Endodermal cell (in vitro differentiated cells): ENCODE results near the gene NCAPH2. TPM values are rescaled to one million over a fixed set of nuclear protein-coding genes. Genes with fewer than 3 reads are reported as not detected.
"Not testable (repeated sequence)": the region's sequence is repeated elsewhere in the genome, so short reads cannot be mapped to it uniquely, and the experiment has no call there.

Experiments used
- DNase-seq: peaks from one replicate; pipeline ENCODE4 v3.0.0-alpha.2; 2017
- H3K27ac ChIP-seq: 2 replicates; pipeline ENCODE4 v1.5.1; 2013; ENCODE audit warnings: mild to moderate bottlenecking, low read depth, low read length, moderate library complexity
- H3K27me3 ChIP-seq: 2 replicates; pipeline ENCODE4 v1.6.1; 2013; ENCODE audit warnings: mild to moderate bottlenecking, low read length, moderate library complexity; ENCODE audit not compliant: insufficient read depth, control insufficient read depth, poor library complexity, severe bottlenecking
- H3K36me3 ChIP-seq: 2 replicates; pipeline ENCODE4 v1.7.0; 2013; ENCODE audit warnings: mild to moderate bottlenecking, low read length, moderate library complexity; ENCODE audit not compliant: control insufficient read depth, insufficient read depth
- H3K4me1 ChIP-seq: one replicate; pipeline ENCODE4 v1.7.0; 2013; ENCODE audit warnings: low read length; ENCODE audit not compliant: control insufficient read depth, insufficient read depth
- H3K4me3 ChIP-seq: 2 replicates; pipeline ENCODE4 v1.5.1; 2013; ENCODE audit warnings: mild to moderate bottlenecking, low read length, moderate library complexity
- H3K9ac ChIP-seq: 2 replicates; pipeline ENCODE4 v1.6.1; 2013; ENCODE audit warnings: mild to moderate bottlenecking, low read length, moderate library complexity; ENCODE audit not compliant: poor library complexity, severe bottlenecking; ENCODE audit errors: extremely low read depth
- H3K9me3 ChIP-seq: 2 replicates; pipeline ENCODE4 v1.6.1; 2013; ENCODE audit warnings: mild to moderate bottlenecking, low read length, moderate library complexity; ENCODE audit not compliant: control insufficient read depth
- H3K27ac Mint-ChIP-seq: 2 replicates; pipeline ENCODE4 v1.8.0; 2020; ENCODE audit warnings: mixed read lengths
- H3K27me3 Mint-ChIP-seq: 2 replicates; pipeline ENCODE4 v1.8.0; 2021; ENCODE audit warnings: mild to moderate bottlenecking, mixed read lengths; ENCODE audit not compliant: insufficient read depth
- H3K36me3 Mint-ChIP-seq: 2 replicates; pipeline ENCODE4 v1.8.0; 2020; ENCODE audit warnings: low read depth, mixed read lengths
- H3K4me1 Mint-ChIP-seq: 2 replicates; pipeline ENCODE4 v1.8.0; 2020; ENCODE audit warnings: mixed read lengths
- H3K4me3 Mint-ChIP-seq: 2 replicates; pipeline ENCODE4 v1.8.0; 2020; ENCODE audit warnings: mild to moderate bottlenecking, moderate library complexity, mixed read lengths
- H3K9me3 Mint-ChIP-seq: 2 replicates; pipeline ENCODE4 v1.8.0; 2020; ENCODE audit warnings: mild to moderate bottlenecking, mixed read lengths
- WGBS, 2 experiments: methylation state at CpG; one replicate each; pipeline versions ENCODE4 v1.1.5 to v1.1.7; 2013; ENCODE audit warnings: missing lambda C conversion rate in 2 of 2, mixed read lengths in 1 of 2; ENCODE audit not compliant: insufficient coverage in 1 of 2, insufficient read length in 1 of 2; 5-methylcytosine and 5-hydroxymethylcytosine counted together
- total RNA-seq, 2 donors: library from RNA; stranded (reverse); fragmentation: NEBNext Ultra II Directional in 1 of 2; extraction: Animal tissue kit (Norgen Biotek cat#: 25700) in 1 of 2; gene quantifications; 2 replicates in 1 of 2; 3 replicates in 1 of 2; pipeline ENCODE4 v1.2.1, GENCODE V29; 2021
- TF ChIP-seq, protein P1 (sequence below): fragments of 200-600 bp; sonication (generic); conservative IDR thresholded peaks from 2 replicates; pipeline ENCODE4 v1.5.0; 2021; ENCODE audit warnings: antibody characterized with exemption, mild to moderate bottlenecking

NCAPH2 gene
- total RNA-seq, 2 donors from 2014 or later = 63.3 to 73.1 TPM

DNA sequence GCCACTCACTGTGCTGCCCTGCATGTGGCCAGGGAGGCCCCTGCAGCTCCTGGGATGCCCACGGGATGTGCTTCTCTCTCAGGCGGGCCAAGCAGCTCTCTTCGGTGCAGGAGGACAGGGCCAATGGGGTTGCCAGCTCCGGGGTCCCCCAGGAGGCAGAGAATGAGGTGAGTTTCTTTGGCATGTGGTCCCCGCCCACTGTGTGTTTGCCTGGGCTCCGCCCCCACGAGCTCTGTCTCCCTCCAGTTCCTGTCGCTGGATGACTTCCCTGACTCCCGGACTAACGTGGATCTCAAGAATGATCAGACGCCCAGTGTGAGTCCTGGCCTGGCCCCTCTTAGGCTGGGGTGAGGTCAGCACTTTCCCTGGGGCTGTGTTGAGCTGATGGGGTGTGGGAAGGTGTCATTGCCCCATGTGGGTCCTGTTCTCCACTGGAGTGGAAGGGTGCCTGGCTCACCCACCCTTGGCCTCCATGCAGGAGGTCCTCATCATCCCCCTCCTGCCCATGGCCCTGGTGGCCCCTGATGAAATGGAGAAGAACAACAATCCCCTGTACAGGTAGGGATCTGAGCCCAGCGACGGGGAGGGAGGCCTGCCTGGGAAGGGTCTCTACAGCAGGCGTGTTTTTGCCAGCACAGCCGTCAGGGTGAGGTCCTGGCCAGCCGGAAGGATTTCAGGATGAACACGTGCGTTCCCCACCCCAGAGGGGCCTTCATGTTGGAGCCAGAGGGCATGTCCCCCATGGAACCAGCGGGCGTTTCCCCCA, 9.7 kb downstream of the NCAPH2 start:
- H3K4me1 ChIP-seq = no peaks in the 10 kb centered on the region
- no peak overlapping the region for H3K27ac Mint-ChIP-seq
- no peak overlapping the region for H3K4me3 ChIP-seq
- no peak overlapping the region for H3K4me3 Mint-ChIP-seq
- no peak overlapping the region for H3K27ac ChIP-seq
- peaks cover 33% of the 10 kb centered on the region for H3K36me3 Mint-ChIP-seq
- H3K9me3 Mint-ChIP-seq = no peaks in the 10 kb centered on the region
- DNase-seq = peak; percentile 62
- TF ChIP-seq, protein P1, sequence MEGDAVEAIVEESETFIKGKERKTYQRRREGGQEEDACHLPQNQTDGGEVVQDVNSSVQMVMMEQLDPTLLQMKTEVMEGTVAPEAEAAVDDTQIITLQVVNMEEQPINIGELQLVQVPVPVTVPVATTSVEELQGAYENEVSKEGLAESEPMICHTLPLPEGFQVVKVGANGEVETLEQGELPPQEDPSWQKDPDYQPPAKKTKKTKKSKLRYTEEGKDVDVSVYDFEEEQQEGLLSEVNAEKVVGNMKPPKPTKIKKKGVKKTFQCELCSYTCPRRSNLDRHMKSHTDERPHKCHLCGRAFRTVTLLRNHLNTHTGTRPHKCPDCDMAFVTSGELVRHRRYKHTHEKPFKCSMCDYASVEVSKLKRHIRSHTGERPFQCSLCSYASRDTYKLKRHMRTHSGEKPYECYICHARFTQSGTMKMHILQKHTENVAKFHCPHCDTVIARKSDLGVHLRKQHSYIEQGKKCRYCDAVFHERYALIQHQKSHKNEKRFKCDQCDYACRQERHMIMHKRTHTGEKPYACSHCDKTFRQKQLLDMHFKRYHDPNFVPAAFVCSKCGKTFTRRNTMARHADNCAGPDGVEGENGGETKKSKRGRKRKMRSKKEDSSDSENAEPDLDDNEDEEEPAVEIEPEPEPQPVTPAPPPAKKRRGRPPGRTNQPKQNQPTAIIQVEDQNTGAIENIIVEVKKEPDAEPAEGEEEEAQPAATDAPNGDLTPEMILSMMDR = no peak
- WGBS, 2 experiments = 92% methylated on average over 12 to 20 of the region's 20 CpGs
- H3K27me3 ChIP-seq = no peaks in the 10 kb centered on the region
- H3K9ac ChIP-seq = no peak overlapping the region
- no peaks in the 10 kb centered on the region for H3K4me1 Mint-ChIP-seq
- peaks cover 27% of the 10 kb centered on the region for H3K36me3 ChIP-seq
- H3K9me3 ChIP-seq = no peaks in the 10 kb centered on the region
- no peaks in the 10 kb centered on the region for H3K27me3 Mint-ChIP-seq

DNA sequence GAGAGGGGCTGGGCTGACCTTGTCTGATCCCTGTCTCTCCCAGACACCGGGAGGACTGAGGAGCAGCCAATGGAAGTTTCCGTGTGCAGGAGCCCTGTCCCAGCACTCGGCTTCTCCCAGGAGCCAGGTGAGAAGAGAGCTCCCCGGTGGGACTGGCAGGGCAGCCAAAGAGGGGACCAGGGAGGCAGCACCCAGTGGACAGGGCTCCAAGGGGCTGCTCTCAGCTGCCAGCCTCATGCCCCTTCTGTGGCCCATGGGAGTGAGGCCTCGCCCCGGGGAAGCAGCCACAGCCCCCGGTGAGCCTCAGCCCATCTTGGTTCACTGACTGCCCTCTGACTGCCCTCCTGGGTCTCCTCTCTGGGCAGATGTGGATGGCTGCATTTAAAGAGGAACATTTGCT, 10.6 kb downstream of the NCAPH2 start:
- H3K27me3 ChIP-seq = no peaks in the 10 kb centered on the region
- no peak for DNase-seq
- TF ChIP-seq, protein P1 = no peak
- no peak overlapping the region for H3K9ac ChIP-seq
- Mint-ChIP-seq H3K4me1 (no peaks in the 10 kb centered on the region), H3K27me3 (no peaks in the 10 kb centered on the region), H3K9me3 (no peaks in the 10 kb centered on the region), H3K4me3 (no peak overlapping the region), H3K27ac (no peak overlapping the region), H3K36me3 (peaks cover 38% of the 10 kb centered on the region)
- no peak overlapping the region for H3K4me3 ChIP-seq
- H3K27ac ChIP-seq = no peak overlapping the region
- peaks cover 31% of the 10 kb centered on the region for H3K36me3 ChIP-seq
- H3K4me1 ChIP-seq = no peaks in the 10 kb centered on the region
- no peaks in the 10 kb centered on the region for H3K9me3 ChIP-seq
- WGBS, 2 experiments = 95% methylated on average over 4 to 7 of the region's 7 CpGs

DNA sequence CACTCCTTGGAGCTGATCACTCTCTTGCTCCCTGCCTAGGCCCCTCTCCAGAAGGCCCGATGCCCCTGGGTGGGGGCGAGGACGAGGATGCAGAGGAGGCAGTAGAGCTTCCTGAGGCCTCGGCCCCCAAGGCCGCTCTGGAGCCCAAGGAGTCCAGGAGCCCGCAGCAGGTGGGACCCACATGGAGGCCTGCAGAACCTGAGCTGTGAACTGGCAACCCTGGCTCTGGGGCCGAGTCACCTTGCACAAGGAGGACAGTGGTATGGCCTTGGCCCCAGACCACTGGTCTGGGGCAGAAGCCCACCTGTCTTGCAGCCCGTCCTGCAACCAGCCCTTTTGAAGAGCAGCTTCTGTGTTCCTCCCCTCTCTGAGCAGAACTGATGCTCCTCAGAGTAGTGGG, 11.1 kb downstream of the NCAPH2 start:
- Histone ChIP-seq H3K9me3 (no peaks in the 10 kb centered on the region), H3K4me1 (no peaks in the 10 kb centered on the region), H3K9ac (no peak overlapping the region), H3K27ac (no peak overlapping the region), H3K4me3 (no peak overlapping the region), H3K27me3 (no peaks in the 10 kb centered on the region), H3K36me3 (peaks cover 32% of the 10 kb centered on the region)
- no peak overlapping the region for H3K4me3 Mint-ChIP-seq
- no peaks in the 10 kb centered on the region for H3K4me1 Mint-ChIP-seq
- no peaks in the 10 kb centered on the region for H3K27me3 Mint-ChIP-seq
- no peak for DNase-seq
- no peaks in the 10 kb centered on the region for H3K9me3 Mint-ChIP-seq
- TF ChIP-seq, protein P1 = no peak
- H3K36me3 Mint-ChIP-seq = peaks cover 38% of the 10 kb centered on the region
- 92 to 100% methylated on average over 6 to 8 of the region's 8 CpGs for WGBS, 2 experiments
- no peak overlapping the region for H3K27ac Mint-ChIP-seq

DNA sequence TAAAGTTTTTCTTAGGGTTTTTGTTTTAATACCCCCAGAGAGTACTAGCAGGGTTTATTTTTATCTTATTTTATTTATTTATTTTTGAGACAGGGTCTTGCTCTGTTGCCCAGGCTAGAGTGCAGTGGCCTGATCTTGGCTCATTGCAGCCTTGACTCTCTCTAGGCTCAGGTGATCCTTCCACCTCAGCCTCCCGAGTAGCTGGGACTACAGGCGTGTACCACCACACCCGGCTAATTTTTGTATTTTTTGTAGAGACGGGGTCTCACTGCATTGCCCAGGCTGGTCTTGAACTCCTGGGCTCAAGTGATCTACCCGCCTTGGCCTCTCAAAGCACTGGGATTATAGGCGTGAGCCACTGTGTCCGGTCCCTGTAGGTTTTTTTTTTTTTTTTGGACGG, 12.2 kb downstream of the NCAPH2 start:
- H3K9ac ChIP-seq, H3K27me3 Mint-ChIP-seq, H3K27me3 ChIP-seq, H3K27ac ChIP-seq, DNase-seq, H3K27ac Mint-ChIP-seq, H3K4me1 Mint-ChIP-seq, H3K4me1 ChIP-seq, H3K9me3 ChIP-seq, H3K9me3 Mint-ChIP-seq, H3K4me3 Mint-ChIP-seq, H3K4me3 ChIP-seq: not testable (repeated sequence)
- peaks cover 31% of the 10 kb centered on the region for H3K36me3 Mint-ChIP-seq
- peaks cover 32% of the 10 kb centered on the region for H3K36me3 ChIP-seq
- 96 to 97% methylated on average over 6 to 8 of the region's 8 CpGs for WGBS, 2 experiments
